Endodermal cell (in vitro differentiated cells): Measurements from ENCODE around the gene ADI1. TPM values are rescaled to one million over a fixed set of nuclear protein-coding genes. Genes with fewer than 3 reads are reported as not detected.

Source experiments
- DNase-seq: peaks from one replicate; pipeline ENCODE4 v3.0.0-alpha.2; 2017
- H3K27ac ChIP-seq: 2 replicates; pipeline ENCODE4 v1.5.1; 2013; ENCODE audit warnings: mild to moderate bottlenecking, low read depth, low read length, moderate library complexity
- H3K27me3 ChIP-seq: 2 replicates; pipeline ENCODE4 v1.6.1; 2013; ENCODE audit warnings: mild to moderate bottlenecking, low read length, moderate library complexity; ENCODE audit not compliant: insufficient read depth, control insufficient read depth, poor library complexity, severe bottlenecking
- H3K36me3 ChIP-seq: 2 replicates; pipeline ENCODE4 v1.7.0; 2013; ENCODE audit warnings: mild to moderate bottlenecking, low read length, moderate library complexity; ENCODE audit not compliant: control insufficient read depth, insufficient read depth
- H3K4me1 ChIP-seq: one replicate; pipeline ENCODE4 v1.7.0; 2013; ENCODE audit warnings: low read length; ENCODE audit not compliant: control insufficient read depth, insufficient read depth
- H3K4me3 ChIP-seq: 2 replicates; pipeline ENCODE4 v1.5.1; 2013; ENCODE audit warnings: mild to moderate bottlenecking, low read length, moderate library complexity
- H3K9ac ChIP-seq: 2 replicates; pipeline ENCODE4 v1.6.1; 2013; ENCODE audit warnings: mild to moderate bottlenecking, low read length, moderate library complexity; ENCODE audit not compliant: poor library complexity, severe bottlenecking; ENCODE audit errors: extremely low read depth
- H3K9me3 ChIP-seq: 2 replicates; pipeline ENCODE4 v1.6.1; 2013; ENCODE audit warnings: mild to moderate bottlenecking, low read length, moderate library complexity; ENCODE audit not compliant: control insufficient read depth
- H3K27ac Mint-ChIP-seq: 2 replicates; pipeline ENCODE4 v1.8.0; 2020; ENCODE audit warnings: mixed read lengths
- H3K27me3 Mint-ChIP-seq: 2 replicates; pipeline ENCODE4 v1.8.0; 2021; ENCODE audit warnings: mild to moderate bottlenecking, mixed read lengths; ENCODE audit not compliant: insufficient read depth
- H3K36me3 Mint-ChIP-seq: 2 replicates; pipeline ENCODE4 v1.8.0; 2020; ENCODE audit warnings: low read depth, mixed read lengths
- H3K4me1 Mint-ChIP-seq: 2 replicates; pipeline ENCODE4 v1.8.0; 2020; ENCODE audit warnings: mixed read lengths
- H3K4me3 Mint-ChIP-seq: 2 replicates; pipeline ENCODE4 v1.8.0; 2020; ENCODE audit warnings: mild to moderate bottlenecking, moderate library complexity, mixed read lengths
- H3K9me3 Mint-ChIP-seq: 2 replicates; pipeline ENCODE4 v1.8.0; 2020; ENCODE audit warnings: mild to moderate bottlenecking, mixed read lengths
- CTCF ChIP-seq: fragments of 200-600 bp; sonication (generic); conservative IDR thresholded peaks from 2 replicates; pipeline ENCODE4 v1.5.0; 2021; ENCODE audit warnings: antibody characterized with exemption, mild to moderate bottlenecking
- WGBS, 2 experiments: methylation state at CpG; one replicate each; pipeline versions ENCODE4 v1.1.5 to v1.1.7; 2013; ENCODE audit warnings: missing lambda C conversion rate in 2 of 2, mixed read lengths in 1 of 2; ENCODE audit not compliant: insufficient coverage in 1 of 2, insufficient read length in 1 of 2; 5-methylcytosine and 5-hydroxymethylcytosine counted together
- total RNA-seq, 2 donors: library from RNA; stranded (reverse); fragmentation: NEBNext Ultra II Directional in 1 of 2; extraction: Animal tissue kit (Norgen Biotek cat#: 25700) in 1 of 2; gene quantifications; 2 replicates in 1 of 2; 3 replicates in 1 of 2; pipeline ENCODE4 v1.2.1, GENCODE V29; 2021

ADI1 gene
- total RNA-seq, 2 donors from 2014 or later = 27.1 to 40.1 TPM

- H3K9me3 Mint-ChIP-seq = no peaks in the 10 kb centered on the region
- Histone ChIP-seq H3K9ac (no peak overlapping the region), H3K36me3 (peaks cover 74% of the 10 kb centered on the region), H3K27me3 (no peaks in the 10 kb centered on the region), H3K4me1 (no peaks in the 10 kb centered on the region), H3K27ac (no peak overlapping the region), H3K4me3 (no peak overlapping the region), H3K9me3 (no peaks in the 10 kb centered on the region)
- no peak overlapping the region for H3K4me3 Mint-ChIP-seq
- peaks cover 76% of the 10 kb centered on the region for H3K36me3 Mint-ChIP-seq
- DNase-seq = no peak
- 89 to 93% methylated on average over 5 to 6 of the region's 6 CpGs for WGBS, 2 experiments
- no peaks in the 10 kb centered on the region for H3K4me1 Mint-ChIP-seq
- no peak overlapping the region for H3K27ac Mint-ChIP-seq
- no peaks in the 10 kb centered on the region for H3K27me3 Mint-ChIP-seq
- no peak for TF ChIP-seq CTCF
These were observed 23.8 kb upstream of the ADI1 start for GRCh38 chr2:3543023-3543683.

- H3K27ac ChIP-seq = no peak overlapping the region
- no peak for DNase-seq
- no peaks in the 10 kb centered on the region for H3K4me1 ChIP-seq
- no peak overlapping the region for H3K9ac ChIP-seq
- no peak overlapping the region for H3K4me3 Mint-ChIP-seq
- H3K36me3 ChIP-seq = peaks cover 66% of the 10 kb centered on the region
- no peaks in the 10 kb centered on the region for H3K27me3 ChIP-seq
- no peaks in the 10 kb centered on the region for H3K9me3 Mint-ChIP-seq
- H3K4me3 ChIP-seq = no peak overlapping the region
- no peaks in the 10 kb centered on the region for H3K27me3 Mint-ChIP-seq
- no peaks in the 10 kb centered on the region for H3K9me3 ChIP-seq
- TF ChIP-seq CTCF = no peak
- peaks cover 70% of the 10 kb centered on the region for H3K36me3 Mint-ChIP-seq
- H3K27ac Mint-ChIP-seq = no peak overlapping the region
- H3K4me1 Mint-ChIP-seq = no peaks in the 10 kb centered on the region
- 94 to 95% methylated on average over 4 to 5 of the region's 5 CpGs for WGBS, 2 experiments
These were observed 22.8 kb upstream of the ADI1 start for GRCh38 chr2:3542107-3542506.

- Mint-ChIP-seq H3K4me3 (no peak overlapping the region), H3K36me3 (peaks cover 48% of the 10 kb centered on the region), H3K27ac (no peak overlapping the region), H3K4me1 (peaks cover 13% of the 10 kb centered on the region), H3K9me3 (no peaks in the 10 kb centered on the region), H3K27me3 (no peaks in the 10 kb centered on the region)
- TF ChIP-seq CTCF = peak; percentile 56
- no peaks in the 10 kb centered on the region for H3K9me3 ChIP-seq
- H3K36me3 ChIP-seq = peaks cover 44% of the 10 kb centered on the region
- no peak overlapping the region for H3K27ac ChIP-seq
- peak; percentile 58 for DNase-seq
- no peak overlapping the region for H3K4me3 ChIP-seq
- no peak overlapping the region for H3K9ac ChIP-seq
- H3K4me1 ChIP-seq = no peaks in the 10 kb centered on the region
- WGBS, 2 experiments = 95 to 97% methylated on average over 9 of the region's 9 CpGs
- no peaks in the 10 kb centered on the region for H3K27me3 ChIP-seq
These were observed 20.5 kb upstream of the ADI1 start for GRCh38 chr2:3539836-3540235.
